GM12874 (cell line): ENCODE data around the gene EGLN3.

Experiments used
- CTCF ChIP-seq: IDR thresholded peaks from 2 replicates; pipeline ENCODE4 v1.5.1; 2011; ENCODE audit warnings: low read depth, mild to moderate bottlenecking, control low read depth, low read length, moderate library complexity; ENCODE audit not compliant: insufficient read depth

Gene EGLN3

GRCh38 chr14:33897382-33897781, 53.5 kb downstream of the EGLN3 start:
- no peak for TF ChIP-seq CTCF

GRCh38 chr14:33894339-33894738, 56.5 kb downstream of the EGLN3 start:
- TF ChIP-seq CTCF: no peak

GRCh38 chr14:33891700-33892099, 59.2 kb downstream of the EGLN3 start:
- no peak for TF ChIP-seq CTCF

- no peak for TF ChIP-seq CTCF
Observed at GRCh38 chr14:33884916-33885315, 66.0 kb downstream of the EGLN3 start.

GRCh38 chr14:33880330-33880729, 70.5 kb downstream of the EGLN3 start:
- no peak for TF ChIP-seq CTCF

GRCh38 chr14:33879684-33880286, 71.1 kb downstream of the EGLN3 start:
- TF ChIP-seq CTCF: no peak

- no peak for TF ChIP-seq CTCF
Observed at GRCh38 chr14:33876274-33876673, 74.6 kb downstream of the EGLN3 start.
